ENCODE data around the gene RAI1.

The RAI1 gene

DNA sequence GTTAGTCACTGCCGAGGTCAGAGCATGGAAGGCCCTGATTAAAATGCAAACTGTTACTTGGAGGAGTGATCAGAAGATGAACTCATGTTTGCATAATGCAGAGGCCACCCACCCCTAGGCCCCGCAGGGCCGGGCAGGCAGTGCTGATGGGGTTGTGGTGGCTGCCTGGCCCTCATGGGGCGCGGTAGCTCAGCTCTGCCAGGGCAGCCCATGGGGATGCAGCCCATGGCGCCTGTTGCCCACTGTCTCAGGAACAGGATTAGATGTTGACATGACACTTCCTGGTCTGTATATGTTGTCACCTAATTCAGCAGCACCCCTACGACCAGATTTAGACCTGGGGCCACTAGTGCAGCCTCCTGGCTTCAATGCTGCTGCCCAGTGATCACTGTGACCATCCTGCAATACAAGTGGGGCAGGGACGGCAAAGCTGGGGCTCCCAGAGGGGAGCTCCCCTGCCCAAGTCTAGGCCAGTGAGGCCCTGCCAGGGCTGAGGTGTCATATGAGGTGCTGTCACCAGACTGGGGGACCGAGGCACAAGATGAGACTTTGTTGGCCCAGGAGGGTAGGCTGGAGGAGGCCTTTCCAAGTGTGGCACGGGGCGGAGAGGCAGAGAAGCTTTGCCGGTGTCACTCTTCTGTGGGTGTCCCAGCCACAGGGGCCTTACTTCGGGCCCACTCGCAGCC is 49.1 kb downstream of the RAI1 start:
- no peak overlapping the region for H3K27ac ChIP-seq (ENCODE audit: low read depth, low read length)
- peaks cover 4 to 20% of the 10 kb centered on the region in 2 donors for H3K4me1 ChIP-seq (ENCODE audit: control insufficient read depth in 1 of 2, insufficient read depth in 2 of 2, low read length in 2 of 2)
- H3K9ac ChIP-seq (ENCODE audit: low read depth in 1 of 2, low read length in 2 of 2): no peak overlapping the region
- peaks cover 0 to 4% of the 10 kb centered on the region in 2 donors for H3K36me3 ChIP-seq (ENCODE audit: control insufficient read depth in 1 of 2, insufficient read depth in 2 of 2, low read length in 2 of 2)
- H3K27me3 ChIP-seq (ENCODE audit: control insufficient read depth in 1 of 2, insufficient read depth in 2 of 2, low read length in 2 of 2): no peaks in the 10 kb centered on the region
- H3K9me3 ChIP-seq (ENCODE audit: control insufficient read depth in 1 of 2, low read length in 2 of 2): no peaks in the 10 kb centered on the region
- no peak overlapping the region for H3K4me3 ChIP-seq (ENCODE audit: low read depth in 1 of 2, low read length in 2 of 2)

DNA sequence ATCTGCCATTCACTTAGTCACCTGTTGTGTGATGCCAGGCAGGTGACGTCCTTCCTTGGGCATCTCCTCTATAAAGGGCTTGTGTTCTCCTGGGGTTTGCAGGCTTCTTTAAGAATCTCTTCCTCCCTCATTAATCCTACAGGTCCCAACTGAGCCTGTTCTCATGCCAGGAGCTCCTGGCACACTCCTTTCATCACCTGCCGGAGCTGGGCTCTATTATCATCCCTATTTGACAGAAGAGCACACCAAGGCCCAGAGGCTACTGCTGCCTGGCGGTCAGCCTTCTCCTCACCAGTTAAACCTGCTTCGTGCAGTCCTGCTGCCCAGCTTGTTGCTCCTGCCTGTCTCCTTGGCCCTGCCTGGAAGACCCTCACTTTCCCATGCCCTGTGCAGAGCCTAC is 51.2 kb downstream of the RAI1 start:
- peaks cover 4 to 14% of the 10 kb centered on the region in 2 donors for H3K4me1 ChIP-seq (ENCODE audit: control insufficient read depth in 1 of 2, insufficient read depth in 2 of 2, low read length in 2 of 2)
- H3K27ac ChIP-seq (ENCODE audit: low read depth, low read length): no peak overlapping the region
- H3K27me3 ChIP-seq (ENCODE audit: control insufficient read depth in 1 of 2, insufficient read depth in 2 of 2, low read length in 2 of 2): no peaks in the 10 kb centered on the region
- no peak overlapping the region for H3K9ac ChIP-seq (ENCODE audit: low read depth in 1 of 2, low read length in 2 of 2)
- H3K9me3 ChIP-seq (ENCODE audit: control insufficient read depth in 1 of 2, low read length in 2 of 2): no peaks in the 10 kb centered on the region
- H3K4me3 ChIP-seq (ENCODE audit: low read depth in 1 of 2, low read length in 2 of 2): no peak overlapping the region
- H3K36me3 ChIP-seq (ENCODE audit: control insufficient read depth in 1 of 2, insufficient read depth in 2 of 2, low read length in 2 of 2): no peaks in the 10 kb centered on the region

GRCh38 chr17:17732892-17733670 is 51.8 kb downstream of the RAI1 start:
- peaks cover 11 to 19% of the 10 kb centered on the region in 2 donors for H3K4me1 ChIP-seq (ENCODE audit: control insufficient read depth in 1 of 2, insufficient read depth in 2 of 2, low read length in 2 of 2)
- H3K9ac ChIP-seq (ENCODE audit: low read depth in 1 of 2, low read length in 2 of 2): no peak overlapping the region
- H3K27me3 ChIP-seq (ENCODE audit: control insufficient read depth in 1 of 2, insufficient read depth in 2 of 2, low read length in 2 of 2): no peaks in the 10 kb centered on the region
- no peak overlapping the region for H3K4me3 ChIP-seq (ENCODE audit: low read depth in 1 of 2, low read length in 2 of 2)
- no peak overlapping the region for H3K27ac ChIP-seq (ENCODE audit: low read depth, low read length)
- H3K9me3 ChIP-seq (ENCODE audit: control insufficient read depth in 1 of 2, low read length in 2 of 2): no peaks in the 10 kb centered on the region
- no peaks in the 10 kb centered on the region for H3K36me3 ChIP-seq (ENCODE audit: control insufficient read depth in 1 of 2, insufficient read depth in 2 of 2, low read length in 2 of 2)

- no peak overlapping the region for H3K9ac ChIP-seq (ENCODE audit: low read depth in 1 of 2, low read length in 2 of 2)
- H3K4me1 ChIP-seq (ENCODE audit: control insufficient read depth in 1 of 2, insufficient read depth in 2 of 2, low read length in 2 of 2): peaks cover 24 to 30% of the 10 kb centered on the region in 2 donors
- H3K27me3 ChIP-seq (ENCODE audit: control insufficient read depth in 1 of 2, insufficient read depth in 2 of 2, low read length in 2 of 2): no peaks in the 10 kb centered on the region
- H3K27ac ChIP-seq (ENCODE audit: low read depth, low read length): no peak overlapping the region
- H3K4me3 ChIP-seq (ENCODE audit: low read depth in 1 of 2, low read length in 2 of 2): no peak overlapping the region
- H3K9me3 ChIP-seq (ENCODE audit: control insufficient read depth in 1 of 2, low read length in 2 of 2): no peaks in the 10 kb centered on the region
- no peaks in the 10 kb centered on the region for H3K36me3 ChIP-seq (ENCODE audit: control insufficient read depth in 1 of 2, insufficient read depth in 2 of 2, low read length in 2 of 2)
Measured at GRCh38 chr17:17736205-17737183, 55.2 kb downstream of the RAI1 start.

DNA sequence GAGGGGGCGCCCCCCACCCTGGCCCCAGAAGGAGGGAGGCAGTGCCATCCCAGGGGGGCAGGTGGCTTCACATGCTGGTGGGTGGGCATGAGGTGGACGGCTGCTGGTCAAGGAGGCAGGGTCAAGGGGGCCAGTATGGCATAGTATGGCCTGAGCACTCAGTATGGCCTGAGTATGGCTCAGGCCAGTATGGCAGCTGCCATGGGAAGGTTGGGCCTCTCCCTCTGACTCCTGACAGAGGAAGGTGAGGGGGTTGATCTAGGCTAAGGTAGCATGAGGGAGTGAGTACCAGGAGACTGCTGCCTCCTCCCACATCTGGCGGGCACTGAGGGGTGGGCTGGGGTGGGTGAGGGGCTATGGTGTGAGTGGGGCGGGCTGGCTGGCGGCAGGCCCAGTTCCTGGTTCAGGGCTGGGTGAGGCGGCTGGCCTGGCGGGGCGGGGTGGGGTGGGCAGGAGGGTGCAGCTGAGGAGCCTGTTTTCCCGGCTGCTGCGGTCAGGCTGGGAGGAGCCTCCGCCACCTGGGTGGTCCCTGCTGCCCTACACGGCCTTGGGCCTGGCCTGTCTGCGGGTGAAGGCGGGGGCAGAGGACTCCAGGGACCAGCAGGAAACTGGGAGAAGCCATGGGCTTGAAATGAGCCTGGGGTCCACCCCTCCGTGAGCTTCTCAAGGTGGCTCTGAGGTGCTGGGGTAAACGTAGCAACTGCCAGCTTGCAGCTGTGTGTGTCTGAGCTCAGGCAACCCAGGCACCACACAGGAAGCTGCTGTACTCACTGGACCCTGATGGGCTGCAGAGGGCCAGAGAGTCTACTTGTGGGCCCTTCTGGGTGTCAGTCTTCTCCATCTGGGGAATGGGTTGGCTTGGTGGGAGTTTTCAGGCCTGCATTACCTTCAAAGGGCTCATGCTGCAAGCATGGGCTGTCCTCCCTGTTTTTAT is 57.0 kb downstream of the RAI1 start:
- Histone ChIP-seq H3K4me3 (ENCODE audit: low read depth in 1 of 2, low read length in 2 of 2) (no peak overlapping the region), H3K27ac (ENCODE audit: low read depth, low read length) (peak overlapping the region; percentile 32), H3K9ac (ENCODE audit: low read depth in 1 of 2, low read length in 2 of 2) (peak overlapping the region in 1 of 2 donors; percentile 15), H3K36me3 (ENCODE audit: control insufficient read depth in 1 of 2, insufficient read depth in 2 of 2, low read length in 2 of 2) (no peaks in the 10 kb centered on the region), H3K27me3 (ENCODE audit: control insufficient read depth in 1 of 2, insufficient read depth in 2 of 2, low read length in 2 of 2) (no peaks in the 10 kb centered on the region), H3K9me3 (ENCODE audit: control insufficient read depth in 1 of 2, low read length in 2 of 2) (no peaks in the 10 kb centered on the region), H3K4me1 (ENCODE audit: control insufficient read depth in 1 of 2, insufficient read depth in 2 of 2, low read length in 2 of 2) (peaks cover 24 to 30% of the 10 kb centered on the region in 2 donors)

- Histone ChIP-seq H3K27me3 (ENCODE audit: control insufficient read depth in 1 of 2, insufficient read depth in 2 of 2, low read length in 2 of 2) (no peaks in the 10 kb centered on the region), H3K9ac (ENCODE audit: low read depth in 1 of 2, low read length in 2 of 2) (peak overlapping the region; percentile 12 to 15), H3K27ac (ENCODE audit: low read depth, low read length) (peak overlapping the region; percentile 32), H3K9me3 (ENCODE audit: control insufficient read depth in 1 of 2, low read length in 2 of 2) (no peaks in the 10 kb centered on the region), H3K4me1 (ENCODE audit: control insufficient read depth in 1 of 2, insufficient read depth in 2 of 2, low read length in 2 of 2) (peaks cover 24 to 30% of the 10 kb centered on the region in 2 donors), H3K36me3 (ENCODE audit: control insufficient read depth in 1 of 2, insufficient read depth in 2 of 2, low read length in 2 of 2) (no peaks in the 10 kb centered on the region), H3K4me3 (ENCODE audit: low read depth in 1 of 2, low read length in 2 of 2) (no peak overlapping the region)
Measured at GRCh38 chr17:17738901-17739300, 57.6 kb downstream of the RAI1 start.

- H3K27me3 ChIP-seq (ENCODE audit: control insufficient read depth in 1 of 2, insufficient read depth in 2 of 2, low read length in 2 of 2): no peaks in the 10 kb centered on the region
- H3K9ac ChIP-seq (ENCODE audit: low read depth in 1 of 2, low read length in 2 of 2): no peak overlapping the region
- H3K36me3 ChIP-seq (ENCODE audit: control insufficient read depth in 1 of 2, insufficient read depth in 2 of 2, low read length in 2 of 2): no peaks in the 10 kb centered on the region
- peaks cover 24 to 30% of the 10 kb centered on the region in 2 donors for H3K4me1 ChIP-seq (ENCODE audit: control insufficient read depth in 1 of 2, insufficient read depth in 2 of 2, low read length in 2 of 2)
- H3K9me3 ChIP-seq (ENCODE audit: control insufficient read depth in 1 of 2, low read length in 2 of 2): no peaks in the 10 kb centered on the region
- H3K27ac ChIP-seq (ENCODE audit: low read depth, low read length): no peak overlapping the region
- H3K4me3 ChIP-seq (ENCODE audit: low read depth in 1 of 2, low read length in 2 of 2): no peak overlapping the region
Measured at GRCh38 chr17:17739388-17740066, 58.3 kb downstream of the RAI1 start.

DNA sequence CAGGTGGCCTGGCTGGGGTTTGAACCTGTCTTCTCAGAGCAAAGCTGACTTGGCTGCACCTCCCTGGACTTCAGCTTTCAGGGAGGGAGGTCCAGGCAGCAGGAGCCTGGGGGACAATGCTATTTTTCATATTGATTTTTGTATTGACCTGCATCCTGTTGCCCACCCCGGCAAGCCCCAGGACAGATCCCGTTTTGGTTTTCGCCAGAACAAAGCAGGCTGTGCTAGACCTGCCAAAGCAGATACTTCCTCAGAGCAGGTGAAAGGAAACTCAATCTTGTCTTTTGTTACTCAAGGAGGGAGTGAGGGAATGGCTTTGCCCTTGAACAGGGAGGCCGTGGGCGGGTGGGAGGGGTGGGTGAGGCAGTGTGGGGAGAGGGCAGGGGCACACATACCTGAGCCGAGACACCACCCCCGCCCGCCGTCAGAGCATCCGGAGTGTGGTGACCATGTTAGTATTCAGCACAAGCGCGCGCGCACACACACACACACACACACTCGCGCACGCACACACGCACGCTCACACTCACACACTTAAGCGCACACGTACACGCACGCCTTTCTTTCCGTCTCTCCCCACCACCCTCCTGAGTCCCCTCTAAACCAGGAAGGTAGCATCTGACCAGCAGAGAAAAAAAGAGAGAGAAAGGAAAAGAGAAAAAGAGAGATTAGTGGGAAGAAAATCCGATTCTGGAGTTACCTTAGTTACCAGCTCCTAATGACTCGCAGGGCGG is 59.5 kb downstream of the RAI1 start:
- Histone ChIP-seq H3K4me1 (ENCODE audit: control insufficient read depth in 1 of 2, insufficient read depth in 2 of 2, low read length in 2 of 2) (peaks cover 24 to 30% of the 10 kb centered on the region in 2 donors), H3K9me3 (ENCODE audit: control insufficient read depth in 1 of 2, low read length in 2 of 2) (no peaks in the 10 kb centered on the region), H3K4me3 (ENCODE audit: low read depth in 1 of 2, low read length in 2 of 2) (no peak overlapping the region), H3K9ac (ENCODE audit: low read depth in 1 of 2, low read length in 2 of 2) (no peak overlapping the region), H3K36me3 (ENCODE audit: control insufficient read depth in 1 of 2, insufficient read depth in 2 of 2, low read length in 2 of 2) (no peaks in the 10 kb centered on the region), H3K27me3 (ENCODE audit: control insufficient read depth in 1 of 2, insufficient read depth in 2 of 2, low read length in 2 of 2) (no peaks in the 10 kb centered on the region), H3K27ac (ENCODE audit: low read depth, low read length) (no peak overlapping the region)

All from duodenal mucosa (tissue), 2 donors.